Astrocyte of the spinal cord (primary cell): ENCODE measurements around the gene GRP.

Experiments
- DNase-seq: peaks from one replicate; pipeline ENCODE4 v3.0.0; 2011; ENCODE audit warnings: low read depth, low spot score
- H3K4me3 ChIP-seq: 2 replicates; pipeline ENCODE4 v1.5.1; 2011; ENCODE audit warnings: low read depth, mild to moderate bottlenecking, low read length, moderate library complexity
- CTCF ChIP-seq: IDR thresholded peaks from 2 replicates; pipeline ENCODE4 v1.5.1; 2012; ENCODE audit warnings: low read depth, mild to moderate bottlenecking, low read length, inconsistent platforms
- in situ Hi-C: cut with HindIII; loops from 2 replicates; pipeline ENCODE4 v1.10.0; 2017; ENCODE audit warnings: low sequenced_read_pairs

Gene GRP

DNA sequence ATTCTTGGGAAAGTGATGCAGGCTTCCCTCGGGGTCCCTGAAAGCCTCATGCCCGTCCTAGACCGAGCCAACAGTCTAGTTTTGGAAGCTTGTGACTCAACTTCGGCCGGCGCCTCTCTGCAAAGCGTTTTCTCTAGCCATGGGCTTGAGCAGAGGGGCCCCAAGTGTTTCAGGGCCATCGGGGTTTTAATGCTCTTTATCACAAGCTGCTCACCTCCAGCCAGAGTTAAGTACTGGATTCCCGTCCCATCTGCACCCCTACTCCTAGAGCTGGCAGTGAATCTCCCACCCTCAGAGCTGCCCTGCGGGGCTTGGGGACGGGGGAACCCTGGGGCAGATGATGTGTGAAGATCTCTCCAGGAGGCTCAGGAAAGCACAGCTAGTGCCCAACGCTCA is 46.0 kb downstream of the GRP start:
- H3K4me3 ChIP-seq = no peak overlapping the region
- no peak for TF ChIP-seq CTCF
- no peak for DNase-seq
- in situ Hi-C loops = no loop called here

- in situ Hi-C loops = no loop called here
- no peak for TF ChIP-seq CTCF
- no peak for DNase-seq
- no peak overlapping the region for H3K4me3 ChIP-seq
Measured at GRCh38 chr18:59266459-59266858, 46.5 kb downstream of the GRP start.

DNA sequence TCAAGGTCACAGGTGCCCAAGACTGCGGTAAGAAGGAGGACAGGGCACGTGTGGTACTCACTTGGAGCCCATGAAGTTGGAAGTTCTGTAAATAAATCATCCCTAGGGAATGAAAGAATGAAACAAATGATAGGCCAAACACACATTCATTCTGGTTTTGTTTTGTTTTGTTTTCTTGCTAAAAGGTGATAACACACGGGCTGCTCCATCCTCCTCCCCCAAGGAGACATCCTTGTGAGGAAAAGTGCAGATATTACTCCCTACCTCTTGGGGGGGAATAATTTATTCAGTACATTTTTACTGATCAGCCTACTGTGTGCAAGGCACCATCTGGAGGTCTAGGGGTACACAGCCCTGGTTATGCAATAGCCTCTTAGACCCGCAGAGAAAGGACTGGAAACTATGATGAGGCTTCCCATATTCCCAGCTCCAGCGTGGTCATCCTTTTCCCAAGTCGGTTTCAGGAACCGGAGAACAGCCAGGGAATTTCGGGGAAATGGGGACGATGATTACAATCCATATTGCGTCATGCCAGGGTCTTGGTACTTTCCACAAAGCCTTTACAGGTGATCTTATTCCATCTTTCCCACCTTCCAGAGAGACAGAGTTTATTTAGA is 47.0 kb downstream of the GRP start:
- in situ Hi-C loops = no loop called here
- no peak for TF ChIP-seq CTCF
- no peak for DNase-seq

GRCh38 chr18:59267503-59268126 is 47.7 kb downstream of the GRP start:
- no peak for DNase-seq
- in situ Hi-C loops = no loop called here
- no peak for TF ChIP-seq CTCF
- no peak overlapping the region for H3K4me3 ChIP-seq

More for the DNA sequence above, 47.0 kb downstream of the GRP start:
- H3K4me3 ChIP-seq = no peak overlapping the region

DNA sequence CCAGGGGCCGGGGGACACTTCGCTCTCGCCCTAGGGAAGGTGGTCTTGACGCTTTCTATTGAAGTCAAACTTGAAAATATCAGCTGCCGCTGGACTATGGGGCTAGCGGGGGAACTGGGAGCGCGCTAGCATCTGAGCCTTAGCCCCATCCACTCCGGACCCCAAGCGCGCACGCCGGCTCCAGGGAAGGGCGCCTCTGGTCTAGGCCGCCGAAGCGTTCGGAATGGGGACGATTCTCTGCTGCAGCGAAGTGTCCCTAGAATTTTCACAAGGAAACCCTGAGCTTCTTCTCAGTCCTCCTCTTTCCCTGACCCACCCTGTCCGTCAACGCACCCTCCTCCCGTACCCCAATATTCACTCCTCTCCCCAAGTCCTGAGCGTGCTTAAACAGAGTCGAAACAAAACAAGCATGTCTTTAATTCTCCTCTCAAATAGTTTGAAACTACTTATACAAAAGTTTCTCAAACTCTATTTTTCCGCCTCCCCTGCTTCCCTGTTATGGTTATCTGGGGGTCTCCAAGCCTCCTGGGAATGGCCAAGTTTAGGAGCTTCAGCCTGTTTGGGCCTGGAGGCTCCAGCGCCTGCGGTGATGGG is 48.3 kb downstream of the GRP start:
- TF ChIP-seq CTCF = no peak
- in situ Hi-C loops = no loop called here
- no peak overlapping the region for H3K4me3 ChIP-seq

DNA sequence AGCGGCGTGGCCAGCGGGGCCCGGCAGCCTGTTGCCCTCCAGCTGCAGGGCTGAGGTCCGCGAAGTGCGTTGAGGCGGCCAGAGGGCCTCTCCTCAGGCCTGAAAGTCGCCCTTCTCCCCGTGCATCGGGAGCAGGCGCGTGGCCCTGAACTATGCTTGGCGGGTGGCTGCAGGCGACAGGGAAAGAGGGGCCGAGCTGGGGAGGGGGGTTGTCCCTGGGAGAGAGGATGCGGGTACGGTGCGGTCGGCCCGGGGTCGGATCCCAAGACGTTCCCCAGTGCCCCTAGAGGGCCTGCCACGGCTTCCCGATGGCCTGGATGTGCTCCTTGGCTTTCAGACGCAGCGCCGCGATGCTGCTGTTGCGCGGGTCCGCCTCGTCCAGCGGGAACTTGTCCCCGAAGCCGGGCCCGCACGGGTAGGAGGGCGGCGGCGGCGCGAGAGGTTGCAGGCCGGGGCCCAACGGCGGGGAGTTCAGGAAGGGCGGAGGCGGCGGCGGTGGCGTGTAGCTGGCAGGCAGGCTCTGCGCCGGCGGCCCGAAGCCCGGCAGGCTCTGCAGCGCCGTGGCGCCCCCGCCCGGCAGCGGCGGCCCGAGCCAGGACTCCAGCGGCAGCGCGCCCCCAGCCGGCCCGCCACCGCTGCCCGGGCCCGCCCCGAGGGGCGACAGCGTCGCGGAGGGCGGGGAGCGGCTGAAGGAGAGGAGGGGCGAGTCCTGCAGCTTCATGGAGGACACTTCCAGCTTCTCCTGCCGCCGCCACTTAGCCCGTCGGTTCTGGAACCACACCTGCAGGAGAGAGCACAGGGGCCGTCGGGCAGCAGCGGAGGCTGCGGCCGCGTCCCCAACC is 49.0 kb downstream of the GRP start:
- TF ChIP-seq CTCF = no peak
- no peak overlapping the region for H3K4me3 ChIP-seq
- no peak for DNase-seq
- in situ Hi-C loops = no loop called here

More for the DNA sequence above, 48.3 kb downstream of the GRP start:
- no peak for DNase-seq
